Astrocyte (in vitro differentiated cells and primary cell): ENCODE results near the gene DHX58. TPM values are rescaled to one million over a fixed set of nuclear protein-coding genes. Genes with fewer than 3 reads are reported as not detected.

Source experiments
- DNase-seq: peaks from one replicate; pipeline ENCODE4 v3.0.0-alpha.2; 2010; ENCODE audit warnings: low read depth
- FAIRE-seq: peaks from 2 replicates; lab custom pipeline; 2011; peaks lifted over from hg19 to GRCh38; lab: Jason Lieb, UNC
- H2AFZ ChIP-seq: 2 replicates; pipeline ENCODE4 v1.6.0; 2012; ENCODE audit warnings: low read depth, low read length, inconsistent platforms
- H3K27ac ChIP-seq: 2 replicates; pipeline ENCODE4 v1.5.1; 2011; ENCODE audit warnings: low read depth, low read length, inconsistent platforms
- H3K27me3 ChIP-seq: 2 replicates; pipeline ENCODE4 v1.6.0; 2011; ENCODE audit warnings: low read length, inconsistent platforms; ENCODE audit not compliant: insufficient read depth
- H3K36me3 ChIP-seq: 2 replicates; pipeline ENCODE4 v1.5.1; 2011; ENCODE audit warnings: low read length, inconsistent platforms; ENCODE audit not compliant: insufficient read depth
- H3K4me1 ChIP-seq: 2 replicates; pipeline ENCODE4 v1.5.1; 2011; ENCODE audit warnings: low read length, inconsistent platforms; ENCODE audit not compliant: insufficient read depth
- H3K4me2 ChIP-seq: 2 replicates; pipeline ENCODE4 v1.6.0; 2012; ENCODE audit warnings: low read length, inconsistent platforms
- H3K4me3 ChIP-seq: 2 replicates; pipeline ENCODE4 v1.5.1; 2011; ENCODE audit warnings: low read depth, mild to moderate bottlenecking, low read length, inconsistent platforms; ENCODE audit not compliant: insufficient read depth
- H3K79me2 ChIP-seq: 2 replicates; pipeline ENCODE4 v1.6.0; 2012; ENCODE audit warnings: mild to moderate bottlenecking, low read length, inconsistent platforms; ENCODE audit not compliant: insufficient read depth
- H3K9ac ChIP-seq: 2 replicates; pipeline ENCODE4 v1.6.0; 2012; ENCODE audit warnings: mild to moderate bottlenecking, low read length, inconsistent platforms
- H3K9me3 ChIP-seq: 2 replicates; pipeline ENCODE4 v1.5.1; 2012; ENCODE audit warnings: low read depth, mild to moderate bottlenecking, low read length, inconsistent platforms; ENCODE audit not compliant: insufficient read depth
- H4K20me1 ChIP-seq: 2 replicates; pipeline ENCODE4 v1.6.0; 2012; ENCODE audit warnings: low read length, inconsistent platforms; ENCODE audit not compliant: insufficient read depth
- H3K27ac Mint-ChIP-seq: one replicate; pipeline ENCODE4 v1.8.0; 2021; ENCODE audit warnings: mild to moderate bottlenecking, mixed read lengths; ENCODE audit not compliant: unreplicated experiment
- H3K27me3 Mint-ChIP-seq: one replicate; pipeline ENCODE4 v1.8.0; 2021; ENCODE audit warnings: low read depth, mixed read lengths; ENCODE audit not compliant: unreplicated experiment
- H3K36me3 Mint-ChIP-seq: one replicate; pipeline ENCODE4 v1.8.0; 2021; ENCODE audit warnings: low read depth, mixed read lengths; ENCODE audit not compliant: unreplicated experiment
- H3K4me1 Mint-ChIP-seq: one replicate; pipeline ENCODE4 v1.8.0; 2021; ENCODE audit warnings: low read depth, mixed read lengths; ENCODE audit not compliant: unreplicated experiment
- H3K4me3 Mint-ChIP-seq: one replicate; pipeline ENCODE4 v1.8.0; 2021; ENCODE audit warnings: mild to moderate bottlenecking, moderate library complexity, mixed read lengths; ENCODE audit not compliant: unreplicated experiment
- H3K9me3 Mint-ChIP-seq: one replicate; pipeline ENCODE4 v1.8.0; 2021; ENCODE audit warnings: mild to moderate bottlenecking, mixed read lengths; ENCODE audit not compliant: unreplicated experiment
- CTCF ChIP-seq: IDR thresholded peaks from 2 replicates; pipeline ENCODE4 v1.5.1; 2011; ENCODE audit warnings: low read depth, mild to moderate bottlenecking, inconsistent platforms, low read length, moderate library complexity; ENCODE audit not compliant: insufficient read depth
- EZH2 ChIP-seq: IDR thresholded peaks from 2 replicates; pipeline ENCODE4 v1.6.1; 2012; ENCODE audit warnings: mild to moderate bottlenecking, low read length, inconsistent platforms; ENCODE audit not compliant: insufficient read depth
- total RNA-seq: library from RNA; stranded (reverse); gene quantifications from 2 replicates; pipeline ENCODE4 v1.2.1, GENCODE V29; 2021

Gene DHX58
- total RNA-seq, 1 donor from 2014 or later, result 5.4 TPM

- no peaks in the 10 kb centered on the region for H3K36me3 ChIP-seq
- H4K20me1 ChIP-seq, result no peaks in the 10 kb centered on the region
- peaks cover 2% of the 10 kb centered on the region for H3K36me3 Mint-ChIP-seq
- H3K4me3 Mint-ChIP-seq, result no peak overlapping the region
- no peak overlapping the region for H3K4me2 ChIP-seq
- no peak overlapping the region for H3K9ac ChIP-seq
- H2AFZ ChIP-seq, result no peak overlapping the region
- FAIRE-seq (no peak), DNase-seq (no peak)
- TF ChIP-seq EZH2 (no peak), CTCF (no peak)
- H3K27me3 ChIP-seq, result peaks cover 19% of the 10 kb centered on the region
- no peaks in the 10 kb centered on the region for H3K9me3 ChIP-seq
- no peak overlapping the region for H3K27ac Mint-ChIP-seq
- no peaks in the 10 kb centered on the region for H3K9me3 Mint-ChIP-seq
- H3K4me1 Mint-ChIP-seq, result peaks cover 2% of the 10 kb centered on the region
- no peak overlapping the region for H3K4me3 ChIP-seq
- H3K27me3 Mint-ChIP-seq, result peaks cover 47% of the 10 kb centered on the region
- H3K27ac ChIP-seq, result no peak overlapping the region
- no peaks in the 10 kb centered on the region for H3K4me1 ChIP-seq
- no peaks in the 10 kb centered on the region for H3K79me2 ChIP-seq
Observed at GRCh38 chr17:42058063-42058462, 54.5 kb downstream of the DHX58 start.

GRCh38 chr17:42056635-42057034 is 55.9 kb downstream of the DHX58 start:
- peaks cover 52% of the 10 kb centered on the region for H3K27me3 Mint-ChIP-seq

More at GRCh38 chr17:42056635-42057034, 55.9 kb downstream of the DHX58 start:
- H3K4me1 Mint-ChIP-seq, result peaks cover 2% of the 10 kb centered on the region
- H3K9me3 ChIP-seq, result no peaks in the 10 kb centered on the region
- H3K36me3 ChIP-seq, result no peaks in the 10 kb centered on the region
- no peaks in the 10 kb centered on the region for H3K79me2 ChIP-seq
- H3K27ac Mint-ChIP-seq, result no peak overlapping the region
- H3K4me1 ChIP-seq, result no peaks in the 10 kb centered on the region
- no peak overlapping the region for H3K9ac ChIP-seq
- H4K20me1 ChIP-seq, result no peaks in the 10 kb centered on the region
- TF ChIP-seq EZH2 (no peak), CTCF (no peak)
- no peak overlapping the region for H3K4me3 ChIP-seq
- H2AFZ ChIP-seq, result no peak overlapping the region
- H3K4me3 Mint-ChIP-seq, result no peak overlapping the region
- no peak for DNase-seq
- H3K27ac ChIP-seq, result no peak overlapping the region
- H3K4me2 ChIP-seq, result no peak overlapping the region
- H3K9me3 Mint-ChIP-seq, result no peaks in the 10 kb centered on the region
- H3K27me3 ChIP-seq, result peaks cover 29% of the 10 kb centered on the region
- FAIRE-seq, result no peak
- peaks cover 2% of the 10 kb centered on the region for H3K36me3 Mint-ChIP-seq
